GM12872 (cell line): Measurements from ENCODE around the gene SH2D6.

Experiments
- TF ChIP-seq, protein P1 (sequence below): IDR thresholded peaks from 3 replicates; pipeline ENCODE4 v1.5.1; 2011; ENCODE audit warnings: low read depth, mild to moderate bottlenecking, low read length, moderate library complexity; ENCODE audit not compliant: insufficient read depth

The SH2D6 gene

GRCh38 chr2:85440729-85441128 is 22.2 kb downstream of the SH2D6 start:
- TF ChIP-seq, protein P1, sequence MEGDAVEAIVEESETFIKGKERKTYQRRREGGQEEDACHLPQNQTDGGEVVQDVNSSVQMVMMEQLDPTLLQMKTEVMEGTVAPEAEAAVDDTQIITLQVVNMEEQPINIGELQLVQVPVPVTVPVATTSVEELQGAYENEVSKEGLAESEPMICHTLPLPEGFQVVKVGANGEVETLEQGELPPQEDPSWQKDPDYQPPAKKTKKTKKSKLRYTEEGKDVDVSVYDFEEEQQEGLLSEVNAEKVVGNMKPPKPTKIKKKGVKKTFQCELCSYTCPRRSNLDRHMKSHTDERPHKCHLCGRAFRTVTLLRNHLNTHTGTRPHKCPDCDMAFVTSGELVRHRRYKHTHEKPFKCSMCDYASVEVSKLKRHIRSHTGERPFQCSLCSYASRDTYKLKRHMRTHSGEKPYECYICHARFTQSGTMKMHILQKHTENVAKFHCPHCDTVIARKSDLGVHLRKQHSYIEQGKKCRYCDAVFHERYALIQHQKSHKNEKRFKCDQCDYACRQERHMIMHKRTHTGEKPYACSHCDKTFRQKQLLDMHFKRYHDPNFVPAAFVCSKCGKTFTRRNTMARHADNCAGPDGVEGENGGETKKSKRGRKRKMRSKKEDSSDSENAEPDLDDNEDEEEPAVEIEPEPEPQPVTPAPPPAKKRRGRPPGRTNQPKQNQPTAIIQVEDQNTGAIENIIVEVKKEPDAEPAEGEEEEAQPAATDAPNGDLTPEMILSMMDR: no peak

GRCh38 chr2:85441864-85442263 is 23.4 kb downstream of the SH2D6 start:
- TF ChIP-seq, protein P1: no peak

DNA sequence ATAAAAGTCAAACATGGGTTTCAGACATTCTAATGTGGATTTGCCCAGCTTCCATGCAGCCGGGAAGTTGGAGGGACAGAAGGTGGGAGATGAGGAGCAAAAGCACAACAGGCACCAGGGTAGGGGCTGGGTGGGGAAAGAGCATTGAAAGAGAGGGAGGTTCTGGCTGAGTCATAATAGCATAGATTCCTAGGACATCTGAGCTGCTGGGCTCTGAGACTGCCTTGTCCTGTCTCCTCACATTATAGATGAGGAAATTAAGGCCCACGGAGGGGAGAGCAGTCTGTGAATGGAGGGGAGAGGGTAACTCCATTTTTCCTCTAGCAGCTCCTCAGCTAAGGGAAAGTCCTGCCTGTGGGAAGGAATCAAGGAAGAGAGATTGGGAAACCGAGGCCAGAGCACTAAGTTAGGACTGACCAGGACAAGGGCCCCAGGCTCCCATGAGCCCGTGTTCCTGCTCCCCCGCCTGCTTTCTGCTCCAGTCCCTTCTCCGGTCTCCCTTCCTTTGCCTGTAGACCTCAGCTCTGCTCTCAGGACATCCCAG is 26.2 kb downstream of the SH2D6 start:
- TF ChIP-seq, protein P1: no peak

DNA sequence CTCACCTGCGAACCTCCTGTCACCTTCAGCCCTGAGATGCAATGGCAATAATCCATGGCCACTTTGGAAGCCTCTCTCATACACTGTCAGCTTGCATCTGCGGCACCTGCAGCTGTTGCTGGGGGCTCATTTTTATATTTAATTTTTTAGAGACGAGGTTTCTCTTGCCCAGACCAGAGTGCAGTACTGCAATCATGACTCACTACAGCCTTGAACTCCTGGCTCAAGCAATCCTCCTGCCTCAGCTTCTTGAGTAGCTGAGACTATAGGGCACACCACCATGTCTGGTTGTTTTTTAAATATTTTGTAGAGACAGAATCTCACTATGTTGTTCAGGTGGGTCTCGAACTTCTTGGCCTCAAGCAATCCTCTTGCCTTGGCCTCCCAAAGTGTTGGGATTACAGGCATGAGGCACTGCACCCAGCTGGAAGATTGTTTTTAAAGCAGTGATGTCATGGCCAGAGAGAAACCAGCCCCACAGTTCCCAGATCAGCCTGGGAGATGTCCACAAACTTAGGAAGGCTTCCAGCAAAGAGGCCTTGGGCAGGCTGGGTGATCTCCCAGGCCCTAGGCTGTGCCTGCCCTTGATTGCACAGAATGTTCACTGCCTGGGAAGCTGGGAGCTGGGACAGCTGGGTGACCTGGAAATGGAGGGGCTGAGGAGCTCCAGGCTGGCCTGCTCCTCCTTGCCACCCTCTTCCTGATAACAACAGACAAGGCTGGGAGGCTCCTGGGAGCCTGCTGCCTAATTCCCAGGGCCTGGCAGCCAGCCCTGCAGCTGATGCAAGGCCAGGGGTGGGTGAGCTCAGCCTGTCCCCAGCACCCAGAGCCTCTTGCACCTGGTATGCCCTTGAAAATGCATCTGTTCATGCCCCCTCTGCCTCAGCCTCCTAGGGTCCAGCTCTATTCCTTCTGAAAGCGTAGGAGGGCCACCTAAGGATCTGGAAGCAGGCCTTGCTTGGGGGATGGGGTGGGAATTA is 27.1 kb downstream of the SH2D6 start:
- TF ChIP-seq, protein P1: no peak

- TF ChIP-seq, protein P1: no peak
Observed at GRCh38 chr2:85446296-85447221, 28.0 kb downstream of the SH2D6 start.

DNA sequence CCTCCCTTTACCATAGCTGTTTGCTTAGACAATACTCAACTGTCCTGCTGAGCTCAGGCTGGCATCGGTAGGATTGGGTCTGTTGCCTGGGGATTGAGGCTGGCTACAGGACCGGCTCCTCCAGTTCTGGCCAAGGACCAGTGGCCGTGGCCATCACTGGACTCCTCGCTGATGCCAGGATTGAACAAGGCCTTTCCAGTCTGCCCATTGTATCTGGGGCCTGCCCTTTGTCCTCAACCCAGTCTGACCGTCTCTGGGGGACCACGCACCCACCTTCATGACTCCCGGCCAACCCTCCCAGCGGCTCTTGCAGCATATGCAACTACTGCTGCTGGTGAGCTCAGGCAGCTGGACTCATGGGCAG is 28.7 kb downstream of the SH2D6 start:
- TF ChIP-seq, protein P1: no peak
